Measurements from ENCODE around the gene MREG. TPM values are rescaled to one million over a fixed set of nuclear protein-coding genes. Genes with fewer than 3 reads are reported as not detected.

The MREG gene
- total and polyA plus RNA-seq, 10 of the 15 experiments (the other 5 are each of a cell fraction or from before 2014, with no cell fraction given): 6.9 to 45.0 (median 28.5) TPM

- RAD21 ChIA-PET (ENCODE audit: unreplicated experiment): no interaction called here
- 98% methylated on average over 3 of the region's 3 CpGs for WGBS (ENCODE audit: insufficient coverage, insufficient replicate concordance, low lambda C conversion rate, missing lambda C conversion rate)
- ATAC-seq (peak; percentile 47; the same call in 1 of the 3 replicates), FAIRE-seq (no peak), DNase-seq (ENCODE audit: low read depth, low spot score) (no peak)
- intact Hi-C loops (cut with micrococcal nuclease; ENCODE audit: unreplicated experiment) (no loop called here), in situ Hi-C loops (cut with MboI) (loop anchor here (10.0 to 25.0 kb wide), 2 partner anchors 723 to 1630 kb away; no protein-coding TSS in a partner anchor)
- H3K4me1 ChIP-seq (ENCODE audit: control insufficient read depth, insufficient read depth, low read length): no peaks in the 10 kb centered on the region
- no peaks in the 10 kb centered on the region for H3K27me3 ChIP-seq (replicated peaks in 1 of 2; ENCODE audit: control insufficient read depth in 2 of 2, insufficient read depth in 2 of 2, low read length in 1 of 2)
- POLR2A ChIA-PET: interaction anchor here (0.5 kb wide), 1 partner anchor 402 kb away, joined by 4 read pairs; no protein-coding TSS in a partner anchor
- H3K36me3 ChIP-seq (ENCODE audit: control insufficient read depth in 2 of 2, insufficient read depth in 2 of 2, low read length in 1 of 2): peaks cover 3 to 21% of the 10 kb centered on the region in 2 experiments; a peak in 3 of 4 replicates
- BruUV-seq (replicated peaks): no TSS peak
- H3K9ac ChIP-seq (ENCODE audit: control insufficient read depth, insufficient read depth, low read length): no peak overlapping the region
- TF ChIP-seq FOXK2 (IDR thresholded peaks at IDR 0.05) (no peak), ZNF217 (IDR thresholded peaks at IDR 0.05) (no peak), FOS (IDR thresholded peaks at IDR 0.05; ENCODE audit: borderline replicate concordance, extremely low read depth, insufficient read length) (no peak), E4F1 (IDR thresholded peaks at IDR 0.05; ENCODE audit: borderline replicate concordance, partially characterized antibody) (no peak), BCL3 (IDR thresholded peaks at IDR 0.05; ENCODE audit: borderline replicate concordance, insufficient read depth, low read depth, low read length, poor library complexity, severe bottlenecking) (no peak), ZNF384 (IDR thresholded peaks at IDR 0.05; ENCODE audit: borderline replicate concordance, low read depth, low read length) (no peak), NRF1 (conservative IDR thresholded peaks at IDR 0.05; ENCODE audit: low read depth, low read length) (no peak), JUNB (IDR thresholded peaks at IDR 0.05) (no peak), BMI1 (IDR thresholded peaks at IDR 0.05; ENCODE audit: borderline replicate concordance) (no peak), PAX8 (IDR thresholded peaks at IDR 0.05) (no peak)
- H3K9me3 ChIP-seq (replicated peaks; ENCODE audit: control insufficient read depth, insufficient read depth, low read length): no peaks in the 10 kb centered on the region
- CTCF ChIA-PET: interaction anchor here (0.8 to 1.2 kb wide), 4 partner anchors 8 to 111 kb away, joined by 3 to 5 read pairs (median 4); no protein-coding TSS in a partner anchor
- SMC1A ChIA-PET (ENCODE audit: uncharacterized antibody, unreplicated experiment): interaction anchor here (1.0 to 2.0 kb wide), 3 partner anchors 9 to 75 kb away, joined by 3 to 4 read pairs (median 4); no protein-coding TSS in a partner anchor
- no peak overlapping the region for H3K4me3 ChIP-seq
- no peak overlapping the region for H2AFZ ChIP-seq (ENCODE audit: control insufficient read depth, low read depth, low read length)
- no peaks in the 10 kb centered on the region for H3K79me2 ChIP-seq (ENCODE audit: control insufficient read depth, insufficient read depth, low read length)
- H4K20me1 ChIP-seq (ENCODE audit: control insufficient read depth, insufficient read depth): no peaks in the 10 kb centered on the region
- H3K27ac ChIP-seq (ENCODE audit: control insufficient read depth, insufficient read depth): no peak overlapping the region
- no peak overlapping the region for H3K4me2 ChIP-seq (ENCODE audit: control insufficient read depth, insufficient read depth)
Measured at GRCh38 chr2:215942194-215942593, 71.2 kb downstream of the MREG start.
